ENCODE results near the gene ITGA4. TPM values are rescaled to one million over a fixed set of nuclear protein-coding genes. Genes with fewer than 3 reads are reported as not detected.

The ITGA4 gene
- total RNA-seq, 1 donor from 2014 or later = 5.7 TPM

DNA sequence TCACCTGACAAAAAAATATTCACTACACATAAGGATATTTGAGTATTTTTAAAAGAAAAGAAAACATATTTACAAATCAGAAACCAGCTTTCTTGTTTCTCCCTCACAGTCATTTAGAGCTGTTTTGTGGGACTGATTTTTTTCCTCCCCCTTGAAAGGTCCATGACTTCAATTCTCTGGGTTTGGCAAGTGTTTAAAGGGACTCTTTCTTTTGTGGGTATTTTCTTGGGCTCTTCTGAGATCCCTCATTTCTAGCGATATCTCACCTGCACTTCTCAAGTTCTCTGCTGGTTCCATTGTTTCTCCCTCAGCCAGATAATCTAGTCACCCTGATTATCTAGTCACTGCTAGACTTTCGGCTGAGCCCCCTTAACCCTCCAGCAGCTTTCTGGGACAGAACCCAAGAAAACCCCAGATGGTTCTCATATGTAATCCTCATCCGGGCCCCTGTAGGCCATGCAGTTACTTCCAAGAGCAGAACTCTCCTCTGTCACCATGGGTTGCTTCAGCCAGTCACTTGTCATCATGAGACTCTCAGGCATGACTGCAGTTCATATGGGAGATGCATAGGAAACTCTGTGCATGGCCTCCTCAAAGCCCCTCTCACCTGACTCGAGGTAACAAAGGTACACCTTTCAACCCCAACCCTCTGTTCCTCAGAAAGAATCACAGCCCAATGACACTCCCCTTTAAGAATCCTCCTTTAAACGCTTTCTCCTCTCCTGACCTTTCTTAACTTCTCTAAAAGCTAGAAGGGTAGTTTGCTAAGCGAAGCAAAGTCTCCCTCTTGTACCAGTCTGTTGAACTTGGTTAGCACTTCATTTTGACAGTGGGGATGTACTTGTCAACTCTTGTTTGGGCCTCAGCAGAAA is 36.7 kb upstream of the ITGA4 start:
- Mint-ChIP-seq H3K4me3 (ENCODE audit: unreplicated experiment) (no peak overlapping the region), H3K36me3 (ENCODE audit: unreplicated experiment) (no peaks in the 10 kb centered on the region), H3K4me1 (ENCODE audit: unreplicated experiment) (no peaks in the 10 kb centered on the region), H3K9me3 (ENCODE audit: unreplicated experiment) (peaks cover 4% of the 10 kb centered on the region), H3K27ac (ENCODE audit: unreplicated experiment) (no peak overlapping the region), H3K27me3 (ENCODE audit: unreplicated experiment) (no peaks in the 10 kb centered on the region)
- no peak for DNase-seq (ENCODE audit: extremely low spot score, unreplicated experiment)
- TF ChIP-seq, protein P1, sequence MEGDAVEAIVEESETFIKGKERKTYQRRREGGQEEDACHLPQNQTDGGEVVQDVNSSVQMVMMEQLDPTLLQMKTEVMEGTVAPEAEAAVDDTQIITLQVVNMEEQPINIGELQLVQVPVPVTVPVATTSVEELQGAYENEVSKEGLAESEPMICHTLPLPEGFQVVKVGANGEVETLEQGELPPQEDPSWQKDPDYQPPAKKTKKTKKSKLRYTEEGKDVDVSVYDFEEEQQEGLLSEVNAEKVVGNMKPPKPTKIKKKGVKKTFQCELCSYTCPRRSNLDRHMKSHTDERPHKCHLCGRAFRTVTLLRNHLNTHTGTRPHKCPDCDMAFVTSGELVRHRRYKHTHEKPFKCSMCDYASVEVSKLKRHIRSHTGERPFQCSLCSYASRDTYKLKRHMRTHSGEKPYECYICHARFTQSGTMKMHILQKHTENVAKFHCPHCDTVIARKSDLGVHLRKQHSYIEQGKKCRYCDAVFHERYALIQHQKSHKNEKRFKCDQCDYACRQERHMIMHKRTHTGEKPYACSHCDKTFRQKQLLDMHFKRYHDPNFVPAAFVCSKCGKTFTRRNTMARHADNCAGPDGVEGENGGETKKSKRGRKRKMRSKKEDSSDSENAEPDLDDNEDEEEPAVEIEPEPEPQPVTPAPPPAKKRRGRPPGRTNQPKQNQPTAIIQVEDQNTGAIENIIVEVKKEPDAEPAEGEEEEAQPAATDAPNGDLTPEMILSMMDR (IDR thresholded peaks at IDR 0.05) = no peak

DNA sequence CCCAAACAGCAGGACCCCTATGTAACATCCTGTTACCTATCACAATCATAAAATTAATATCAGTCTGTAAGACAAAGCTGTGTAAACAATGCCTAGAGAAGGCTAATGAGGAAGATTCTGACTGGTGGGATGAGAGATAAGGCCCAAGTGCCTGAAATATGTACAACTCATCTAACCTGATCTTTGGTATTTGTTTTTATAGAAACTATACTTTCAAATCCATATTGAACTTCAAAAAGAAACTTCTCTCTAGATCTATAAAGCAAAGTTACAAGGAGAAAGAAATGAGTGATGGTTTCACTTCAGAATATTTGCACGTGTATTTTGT is 36.1 kb upstream of the ITGA4 start:
- Mint-ChIP-seq H3K4me1 (ENCODE audit: unreplicated experiment) (no peaks in the 10 kb centered on the region), H3K27me3 (ENCODE audit: unreplicated experiment) (no peaks in the 10 kb centered on the region), H3K36me3 (ENCODE audit: unreplicated experiment) (no peaks in the 10 kb centered on the region), H3K9me3 (ENCODE audit: unreplicated experiment) (peaks cover under 1% of the 10 kb centered on the region), H3K27ac (ENCODE audit: unreplicated experiment) (no peak overlapping the region), H3K4me3 (ENCODE audit: unreplicated experiment) (no peak overlapping the region)
- TF ChIP-seq, protein P1 (IDR thresholded peaks at IDR 0.05) = no peak
- no peak for DNase-seq (ENCODE audit: extremely low spot score, unreplicated experiment)

DNA sequence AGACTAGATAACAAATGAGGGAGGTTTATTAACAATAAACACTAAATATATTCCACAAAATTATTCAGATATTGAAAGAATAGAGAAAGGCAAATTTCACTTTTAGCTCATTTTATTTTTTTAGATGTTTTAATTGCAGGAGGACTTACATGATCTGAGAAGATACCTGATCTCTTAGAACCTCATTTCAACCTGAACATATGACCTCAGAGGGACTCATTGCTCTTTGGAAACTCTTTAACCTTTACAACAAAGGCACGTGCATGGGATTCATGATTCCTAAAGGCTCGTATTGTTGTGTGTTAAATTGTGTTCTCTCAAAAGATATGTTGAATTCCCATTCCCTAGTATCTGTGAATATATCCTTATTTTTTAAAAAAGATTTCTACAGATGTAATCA is 35.7 kb upstream of the ITGA4 start:
- Mint-ChIP-seq H3K4me3 (ENCODE audit: unreplicated experiment) (no peak overlapping the region), H3K27ac (ENCODE audit: unreplicated experiment) (no peak overlapping the region), H3K4me1 (ENCODE audit: unreplicated experiment) (no peaks in the 10 kb centered on the region), H3K36me3 (ENCODE audit: unreplicated experiment) (no peaks in the 10 kb centered on the region), H3K27me3 (ENCODE audit: unreplicated experiment) (no peaks in the 10 kb centered on the region), H3K9me3 (ENCODE audit: unreplicated experiment) (no peaks in the 10 kb centered on the region)
- TF ChIP-seq, protein P1 (IDR thresholded peaks at IDR 0.05) = no peak
- no peak for DNase-seq (ENCODE audit: extremely low spot score, unreplicated experiment)

DNA sequence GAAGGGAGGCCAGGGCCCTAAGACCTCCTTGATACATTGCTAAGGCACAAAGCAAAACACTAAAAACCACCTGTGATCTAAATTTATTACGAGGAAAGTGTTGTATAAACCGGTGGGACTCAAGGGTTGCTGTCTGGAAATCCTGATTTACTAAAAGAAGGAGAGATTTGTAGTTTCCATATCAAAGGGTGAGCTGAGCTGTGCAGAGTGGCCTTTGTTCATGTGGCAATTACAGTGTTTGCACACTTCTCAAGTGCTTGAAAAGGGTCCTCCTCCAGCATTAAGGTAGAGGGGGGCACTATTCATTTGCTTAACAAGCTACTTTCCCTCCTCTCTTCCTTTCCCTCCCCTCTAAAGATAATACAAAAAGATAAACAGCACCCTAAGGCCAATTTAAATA is 30.5 kb upstream of the ITGA4 start:
- H3K9me3 Mint-ChIP-seq (ENCODE audit: unreplicated experiment) = no peaks in the 10 kb centered on the region
- no peak overlapping the region for H3K27ac Mint-ChIP-seq (ENCODE audit: unreplicated experiment)
- H3K27me3 Mint-ChIP-seq (ENCODE audit: unreplicated experiment) = no peaks in the 10 kb centered on the region
- TF ChIP-seq, protein P1 (IDR thresholded peaks at IDR 0.05) = no peak
- no peak for DNase-seq (ENCODE audit: extremely low spot score, unreplicated experiment)
- no peaks in the 10 kb centered on the region for H3K36me3 Mint-ChIP-seq (ENCODE audit: unreplicated experiment)
- H3K4me3 Mint-ChIP-seq (ENCODE audit: unreplicated experiment) = no peak overlapping the region
- H3K4me1 Mint-ChIP-seq (ENCODE audit: unreplicated experiment) = no peaks in the 10 kb centered on the region

DNA sequence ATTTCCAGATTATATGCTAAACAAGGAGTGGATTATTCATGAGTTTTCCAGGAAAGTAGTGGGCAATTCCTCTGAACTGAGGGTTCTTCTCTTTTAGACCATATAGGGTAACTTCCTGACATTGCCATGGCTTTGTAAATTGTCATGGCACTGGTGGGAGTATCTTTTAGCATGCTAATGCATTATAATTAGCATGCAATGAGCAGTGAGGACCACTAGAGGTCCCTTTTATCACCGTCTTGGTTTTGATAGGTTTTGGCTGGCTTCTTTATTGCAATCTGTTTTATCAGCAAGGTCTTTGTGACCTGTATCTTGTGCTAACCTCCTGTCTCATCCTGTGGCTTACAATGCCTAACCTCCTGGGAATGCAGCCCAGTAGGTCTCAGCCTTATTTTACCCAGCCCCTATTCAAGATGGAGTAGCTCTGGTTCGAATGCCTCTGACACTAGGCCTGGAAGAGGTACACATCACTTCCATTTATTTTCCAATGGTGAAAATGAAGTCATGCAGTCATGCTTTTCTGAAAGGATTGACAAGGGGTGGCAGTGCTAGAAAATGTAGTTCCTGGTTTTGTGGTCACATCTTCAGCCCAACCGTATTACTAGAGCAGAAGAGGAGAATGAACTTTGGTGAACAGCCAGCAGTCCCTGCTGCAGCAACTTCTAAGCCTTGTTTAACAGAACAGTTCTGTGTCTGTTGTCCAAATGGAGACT is 26.6 kb upstream of the ITGA4 start:
- no peaks in the 10 kb centered on the region for H3K4me1 Mint-ChIP-seq (ENCODE audit: unreplicated experiment)
- H3K27ac Mint-ChIP-seq (ENCODE audit: unreplicated experiment) = no peak overlapping the region
- H3K27me3 Mint-ChIP-seq (ENCODE audit: unreplicated experiment) = no peaks in the 10 kb centered on the region
- H3K9me3 Mint-ChIP-seq (ENCODE audit: unreplicated experiment) = peaks cover 4% of the 10 kb centered on the region
- no peaks in the 10 kb centered on the region for H3K36me3 Mint-ChIP-seq (ENCODE audit: unreplicated experiment)
- TF ChIP-seq, protein P1 (IDR thresholded peaks at IDR 0.05) = peak; percentile 30
- DNase-seq (ENCODE audit: extremely low spot score, unreplicated experiment) = no peak
- no peak overlapping the region for H3K4me3 Mint-ChIP-seq (ENCODE audit: unreplicated experiment)

Data from osteocyte (in vitro differentiated cells).